ENCODE measurements around the gene TXNL4B.

TXNL4B gene

DNA sequence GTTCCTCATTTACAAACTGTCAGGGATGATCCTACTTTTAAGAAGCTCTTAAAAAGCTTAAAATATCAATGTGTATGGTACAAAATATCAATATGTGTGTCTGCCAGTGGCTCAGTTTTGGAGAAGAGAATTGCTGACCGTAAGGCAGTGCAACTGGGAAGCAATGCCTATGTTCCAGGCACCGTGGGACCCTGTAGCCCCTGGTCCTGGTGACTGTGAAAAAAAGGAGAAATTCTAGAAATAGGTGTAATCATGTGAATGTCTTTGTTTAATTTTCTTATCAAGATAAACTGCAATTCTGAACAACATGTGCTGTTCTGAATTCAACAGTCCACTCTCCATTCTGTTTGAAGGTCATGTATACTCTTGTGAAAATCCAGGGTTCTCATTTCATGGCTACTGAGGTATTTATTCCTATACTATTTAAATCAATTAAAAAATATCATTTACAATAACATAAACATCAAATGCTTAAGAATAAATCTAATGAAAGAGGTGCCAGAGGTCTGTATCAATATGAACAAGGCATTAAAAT lies 48.5 kb downstream of the TXNL4B start:
- TF ChIP-seq POLR2A (IDR thresholded peaks at IDR 0.05; ENCODE audit: low read length) (no peak), GATA1 (IDR thresholded peaks at IDR 0.05; ENCODE audit: low read depth, low read length) (no peak)
- no peak for DNase-seq

DNA sequence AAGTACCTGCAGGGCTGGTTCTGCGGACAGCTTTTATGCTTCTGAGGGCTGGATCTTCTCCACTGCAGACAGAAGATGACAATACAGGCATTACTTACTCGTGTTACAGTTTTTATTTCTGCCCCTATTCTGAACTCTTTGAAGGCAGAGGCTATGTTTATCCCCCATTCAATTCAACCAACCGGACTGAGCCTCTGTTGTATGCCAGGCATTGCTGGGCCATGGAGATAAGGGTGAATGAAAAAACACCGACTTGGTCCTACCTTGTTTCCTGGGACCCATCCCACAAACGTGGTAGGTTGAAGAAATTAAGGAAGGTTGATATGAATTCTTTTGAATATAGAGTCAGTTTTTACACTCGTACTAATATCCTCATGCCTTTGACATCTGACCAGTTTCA lies 49.1 kb downstream of the TXNL4B start:
- TF ChIP-seq GATA1 (IDR thresholded peaks at IDR 0.05; ENCODE audit: low read depth, low read length) (no peak), POLR2A (IDR thresholded peaks at IDR 0.05; ENCODE audit: low read length) (no peak)
- DNase-seq, result peak in 1 of 2 experiments; percentile 27

DNA sequence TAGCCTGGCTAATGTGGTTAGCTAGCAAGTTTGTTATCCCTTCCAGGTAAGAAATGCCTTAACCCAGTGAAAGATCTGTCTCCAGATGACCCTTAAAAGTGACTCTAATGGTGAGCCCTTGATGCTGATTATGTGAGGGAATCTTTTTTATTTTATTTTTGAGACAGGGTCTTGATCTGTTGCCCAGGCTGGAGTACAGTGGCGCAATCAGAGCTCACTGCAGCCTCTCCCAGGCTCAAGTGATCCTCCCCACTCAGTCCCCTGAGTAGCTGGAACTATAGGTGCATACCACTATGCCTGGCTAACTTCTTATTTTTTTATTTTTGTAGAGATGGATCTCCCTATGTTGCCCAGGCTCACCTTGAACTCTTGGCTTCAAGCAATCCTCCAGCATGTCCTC lies 49.9 kb downstream of the TXNL4B start:
- TF ChIP-seq POLR2A (IDR thresholded peaks at IDR 0.05; ENCODE audit: low read length) (no peak), GATA1 (IDR thresholded peaks at IDR 0.05; ENCODE audit: low read depth, low read length) (no peak)

DNA sequence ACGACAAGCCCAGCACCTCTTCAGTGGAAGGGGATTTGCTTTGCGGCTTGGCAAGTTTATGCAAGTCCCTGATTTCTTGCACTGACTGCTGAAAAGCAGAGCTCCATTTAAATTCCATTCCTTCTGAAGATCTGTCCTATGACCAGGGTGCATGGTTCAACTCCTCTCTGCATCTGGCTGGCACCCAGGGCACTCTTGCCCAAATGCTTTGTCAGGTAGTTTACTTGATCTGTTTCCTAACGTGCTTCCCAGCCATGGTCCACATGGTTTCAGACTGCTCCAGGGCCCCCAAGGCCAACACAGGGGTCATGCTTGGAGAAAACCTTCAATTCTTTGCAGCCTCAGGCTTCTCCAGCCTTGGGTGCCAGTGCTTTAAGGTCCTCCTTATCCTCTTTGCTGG lies 50.4 kb downstream of the TXNL4B start:
- no peak for DNase-seq

More for the DNA sequence above, 49.9 kb downstream of the TXNL4B start:
- no peak for DNase-seq

GRCh38 chr16:72042157-72042660 lies 51.2 kb downstream of the TXNL4B start:
- TF ChIP-seq GATA1 (IDR thresholded peaks at IDR 0.05; ENCODE audit: low read depth, low read length) (no peak), POLR2A (IDR thresholded peaks at IDR 0.05; ENCODE audit: low read length) (no peak)
- no peak for DNase-seq

More for the DNA sequence above, 50.4 kb downstream of the TXNL4B start:
- TF ChIP-seq GATA1 (IDR thresholded peaks at IDR 0.05; ENCODE audit: low read depth, low read length) (no peak), POLR2A (IDR thresholded peaks at IDR 0.05; ENCODE audit: low read length) (no peak)

GRCh38 chr16:72036098-72036497 lies 57.3 kb downstream of the TXNL4B start:
- DNase-seq, result no peak
- no peak for TF ChIP-seq GATA1 (IDR thresholded peaks at IDR 0.05; ENCODE audit: low read depth, low read length)
- TF ChIP-seq POLR2A (IDR thresholded peaks at IDR 0.05; ENCODE audit: low read length), result no peak
